K562 (cell line): ENCODE results near the gene CLIC3. TPM values are rescaled to one million over a fixed set of nuclear protein-coding genes. Genes with fewer than 3 reads are reported as not detected.

Experiments
- KLF10 ChIP-seq: fragments of 250-450 bp; sonication (Bioruptor Pico); IDR thresholded peaks from 2 replicates; pipeline ENCODE4 v1.6.1; 2021; ENCODE audit warnings: matching md5 sums
- PML ChIP-seq: IDR thresholded peaks from 2 replicates; pipeline ENCODE4 v1.6.1; 2012; ENCODE audit warnings: low read length, inconsistent platforms
- TSHZ1 ChIP-seq: fragments of 250-450 bp; sonication (Bioruptor Pico); IDR thresholded peaks from 2 replicates; pipeline ENCODE4 v1.4.0; 2020; ENCODE audit warnings: mild to moderate bottlenecking, moderate library complexity
- ZNF280B ChIP-seq: fragments of 250-450 bp; sonication (Bioruptor Pico); IDR thresholded peaks from 2 replicates; pipeline ENCODE4 v1.5.1; 2021; ENCODE audit warnings: mild to moderate bottlenecking
- polyA plus RNA-seq, 8 experiments: library from polyadenylated mRNA; depleted of rRNA in 4 of 8; stranded (reverse) in 5 of 8; unstranded in 3 of 8; fragments of >200 nt; fragmentation: Nextera tagmentation in 2 of 8; fragmentation: Illumina TruSeq in 1 of 8; extraction: Ambion mirVana in 2 of 8; extraction: Trizol in 1 of 8; gene quantifications; 2 replicates each; pipeline versions ENCODE4 v1.2.1 to v1.2.3, GENCODE V29; 2011 to 2014; ENCODE audit warnings: inconsistent platforms in 1 of 8, missing spikeins in 1 of 8
- total RNA-seq, 7 experiments: library from RNA; depleted of rRNA in 6 of 7; stranded (reverse); fragments of >200 nt in 6 of 7; fragmentation: Illumina TruSeq in 2 of 7; extraction: Trizol in 2 of 7; gene quantifications; 2 replicates each; pipeline versions ENCODE4 v1.2.1 to v1.2.3, GENCODE V29; 2011 to 2021; ENCODE audit warnings: low replicate concordance in 1 of 7
- TF ChIP-seq, protein P1 (sequence below): sonication (generic); formaldehyde crosslinking; IDR thresholded peaks from 2 replicates; pipeline ENCODE4 v1.8.1; 2023; ENCODE audit warnings: mild to moderate bottlenecking, missing genetic modification reagents, moderate library complexity
- TF ChIP-seq, protein P2 (sequence below): fragments of 250-450 bp; sonication (Bioruptor Pico); IDR thresholded peaks from 2 replicates; pipeline ENCODE4 v1.5.0; 2021; ENCODE audit warnings: mild to moderate bottlenecking, moderate library complexity

Gene CLIC3
- total and polyA plus RNA-seq, 9 of the 15 experiments (the other 6 are each of a cell fraction or from before 2014, with no cell fraction given): 0.27 to 0.29 TPM; not detected in 7

DNA sequence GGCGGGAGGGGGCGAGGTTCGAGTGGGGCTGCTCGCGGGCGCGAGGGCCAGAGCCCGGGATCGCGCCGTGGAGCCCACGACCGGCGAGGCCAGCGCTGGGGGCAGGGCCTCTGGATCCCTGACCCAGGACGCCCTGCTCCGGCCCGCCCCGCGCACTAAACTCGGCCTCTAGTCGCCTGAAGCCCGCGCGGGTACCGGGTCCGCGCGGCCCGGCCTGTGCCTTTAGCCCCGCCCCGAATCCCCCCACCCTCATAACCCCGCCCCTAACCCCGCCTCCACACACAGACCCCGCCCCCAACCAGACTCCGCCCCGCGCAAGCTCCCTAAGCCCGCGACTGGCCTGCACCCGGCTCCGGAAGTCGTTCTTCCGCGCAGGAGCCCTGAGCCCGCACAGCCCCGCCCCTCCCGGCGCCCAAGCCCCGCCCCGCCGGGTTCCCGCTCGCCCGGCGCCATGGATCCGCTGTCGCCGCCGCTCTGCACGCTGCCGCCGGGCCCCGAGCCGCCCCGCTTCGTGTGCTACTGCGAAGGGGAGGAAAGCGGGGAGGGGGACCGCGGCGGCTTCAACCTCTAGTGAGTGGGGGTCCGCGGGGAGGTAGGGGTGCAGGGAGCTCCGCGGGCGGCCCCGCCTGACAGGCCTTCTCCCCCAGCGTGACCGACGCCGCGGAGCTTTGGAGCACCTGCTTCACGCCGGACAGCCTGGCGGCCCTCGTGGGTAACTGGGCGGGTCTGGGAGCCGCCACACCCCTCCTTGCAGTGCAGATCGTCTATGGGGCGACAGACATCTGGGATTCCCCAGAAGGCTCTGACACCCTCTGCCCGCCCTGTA is 4.2 kb downstream of the CLIC3 start, which contains the start of gene PAXX (continued):
- TF ChIP-seq, protein P1, sequence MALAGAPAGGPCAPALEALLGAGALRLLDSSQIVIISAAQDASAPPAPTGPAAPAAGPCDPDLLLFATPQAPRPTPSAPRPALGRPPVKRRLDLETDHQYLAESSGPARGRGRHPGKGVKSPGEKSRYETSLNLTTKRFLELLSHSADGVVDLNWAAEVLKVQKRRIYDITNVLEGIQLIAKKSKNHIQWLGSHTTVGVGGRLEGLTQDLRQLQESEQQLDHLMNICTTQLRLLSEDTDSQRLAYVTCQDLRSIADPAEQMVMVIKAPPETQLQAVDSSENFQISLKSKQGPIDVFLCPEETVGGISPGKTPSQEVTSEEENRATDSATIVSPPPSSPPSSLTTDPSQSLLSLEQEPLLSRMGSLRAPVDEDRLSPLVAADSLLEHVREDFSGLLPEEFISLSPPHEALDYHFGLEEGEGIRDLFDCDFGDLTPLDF: peak; percentile 86; the same call in 1 of the 2 replicates
- TF ChIP-seq ZNF280B (no peak), PML (0 out of 2 replicates have a peak, but pooled peaks have one; percentile 10), KLF10 (CRISPR knock-in tag) (no peak), TSHZ1 (CRISPR knock-in tag) (no peak)
- TF ChIP-seq, protein P2, sequence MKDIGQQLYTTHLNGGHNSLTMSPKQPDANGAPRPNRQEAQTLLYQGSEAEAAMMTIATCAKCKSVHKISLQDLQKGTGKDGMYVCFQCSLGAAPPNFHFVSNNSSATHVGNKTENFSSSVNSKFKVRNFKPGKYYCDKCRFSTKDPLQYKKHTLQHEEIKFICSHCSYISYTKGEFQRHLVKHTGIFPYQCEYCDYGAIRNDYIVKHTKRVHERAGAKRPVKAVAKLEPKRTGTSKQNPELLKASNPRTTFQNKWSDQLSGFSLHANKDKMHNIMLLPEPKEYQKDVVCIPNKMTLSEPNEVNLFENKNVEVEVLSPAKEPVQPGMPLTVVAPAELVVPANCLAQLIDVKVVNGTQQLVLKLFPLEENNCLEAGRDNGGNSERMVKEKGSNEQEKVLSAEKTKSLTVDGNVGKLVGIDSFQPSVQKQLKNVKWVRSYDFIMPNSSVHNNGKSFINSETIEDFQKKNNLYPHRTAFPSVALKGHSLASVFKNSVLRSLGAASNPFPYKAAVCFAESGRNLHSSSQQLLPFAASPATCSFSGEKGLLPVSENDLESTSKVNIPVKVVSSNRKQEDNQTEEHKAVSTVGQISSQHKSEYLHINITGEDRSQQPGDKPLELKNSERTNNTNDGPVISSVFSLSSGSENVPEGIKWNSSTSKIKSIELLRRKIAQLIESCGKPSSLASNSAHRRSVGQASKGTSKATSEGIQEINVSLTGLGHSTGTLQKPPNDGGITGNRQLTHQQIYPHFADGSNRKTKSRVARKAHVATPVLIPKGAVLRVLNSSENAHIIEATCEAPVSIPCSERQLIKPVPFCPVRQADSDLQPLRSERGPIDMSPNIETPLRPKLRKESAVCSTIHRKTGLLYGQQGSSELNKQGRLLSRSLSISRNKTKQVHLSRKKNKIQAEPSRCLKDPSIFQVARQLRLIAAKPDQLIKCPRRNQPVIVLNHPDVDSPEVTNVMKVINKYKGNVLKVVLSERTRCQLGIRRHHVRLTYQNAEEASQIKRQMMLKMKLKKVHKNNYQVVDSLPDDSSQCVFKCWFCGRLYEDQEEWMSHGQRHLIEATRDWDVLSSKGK: no peak
- TF ChIP-seq, all 486 proteins: peak for 102
